NCI-H460 (cell line): Measurements from ENCODE around the gene KLHL3. TPM values are rescaled to one million over a fixed set of nuclear protein-coding genes. Genes with fewer than 3 reads are reported as not detected.

Experiments
- DNase-seq: peaks from one replicate; pipeline ENCODE4 v3.0.0-alpha.2; 2016; ENCODE audit warnings: low read depth; ENCODE audit errors: extremely low read depth
- small RNA-seq, 2 experiments: library from RNA; depleted of rRNA; stranded (forward); fragments of <200 nt; gene quantifications; one replicate each; pipeline ENCODE3, GENCODE V24; 2014
- total RNA-seq: library from RNA; depleted of rRNA; stranded (reverse); fragments of >200 nt; shearing (Covaris generic); gene quantifications from 2 replicates; pipeline ENCODE4 v1.2.3, GENCODE V29; 2014; rRNA removed

The KLHL3 gene
- total RNA-seq, 1 experiment from 2014 or later = 5.0 TPM

GRCh38 chr5:137592317-137592716 lies 143.6 kb downstream of the KLHL3 start:
- no peak for DNase-seq

GRCh38 chr5:137589185-137589584 lies 146.7 kb downstream of the KLHL3 start:
- no peak for DNase-seq

- DNase-seq = no peak
Measured at GRCh38 chr5:137587919-137588318, 148.0 kb downstream of the KLHL3 start.

GRCh38 chr5:137584262-137584661 lies 151.6 kb downstream of the KLHL3 start:
- no peak for DNase-seq

- DNase-seq = no peak
Measured at GRCh38 chr5:137583129-137583528, 152.8 kb downstream of the KLHL3 start.

GRCh38 chr5:137582218-137582617 lies 153.7 kb downstream of the KLHL3 start:
- no peak for DNase-seq

- DNase-seq = no peak
Measured at GRCh38 chr5:137581776-137582175, 154.1 kb downstream of the KLHL3 start.

GRCh38 chr5:137580030-137580429 lies 155.9 kb downstream of the KLHL3 start:
- DNase-seq = peak; percentile 44

GRCh38 chr5:137575847-137576246 lies 160.0 kb downstream of the KLHL3 start:
- DNase-seq = peak; percentile 50

GRCh38 chr5:137575211-137575610 lies 160.7 kb downstream of the KLHL3 start:
- DNase-seq = no peak

GRCh38 chr5:137573376-137573775 lies 162.5 kb downstream of the KLHL3 start:
- no peak for DNase-seq

- no peak for DNase-seq
Measured at GRCh38 chr5:137572042-137572695, 163.7 kb downstream of the KLHL3 start.

- no peak for DNase-seq
Measured at GRCh38 chr5:137570070-137570469, 165.8 kb downstream of the KLHL3 start.

Small RNAs within 50 kb of the gene (small RNA-seq; reads per million reads assigned to genes)
- 0.75 to 21.8 reads per million in 2 experiments for gene MIR874

Other genes with a start within 250 kb of the KLHL3 start
- gene SPOCK1, start 236.8 kb downstream of the KLHL3 start, total RNA-seq = 214 and 222 TPM in 2 replicates
- 13.2 and 14.3 TPM in 2 replicates for gene HNRNPA0, start 18.3 kb upstream of the KLHL3 start, total RNA-seq
- not detected in 2 replicates for gene MYOT, start 131.8 kb upstream of the KLHL3 start, total RNA-seq
- gene PKD2L2, start 153.4 kb upstream of the KLHL3 start, total RNA-seq = not detected in 2 replicates